HL-60 (cell line): ENCODE measurements around the gene SIVA1.

Experiments
- DNase-seq, 2 experiments: peaks; one replicate each; pipeline ENCODE4 v3.0.0-alpha.2; 2010 to 2020; ENCODE audit warnings: low read depth in 1 of 2, low spot score in 1 of 2
- H3K27ac ChIP-seq: fragments of 250-450 bp; sonication (Bioruptor Pico); replicated peaks from 2 replicates; pipeline ENCODE4 v1.5.1; 2020; ENCODE audit warnings: mild to moderate bottlenecking, moderate library complexity
- H3K27me3 ChIP-seq: fragments of 250-450 bp; sonication (Bioruptor Pico); 2 replicates; pipeline ENCODE4 v1.5.1; 2021; ENCODE audit warnings: mild to moderate bottlenecking, moderate library complexity; ENCODE audit not compliant: insufficient read depth, poor library complexity, severe bottlenecking
- H3K4me3 ChIP-seq: replicated peaks from 2 replicates; pipeline ENCODE4 v1.5.1; 2011; ENCODE audit warnings: mild to moderate bottlenecking, control low read depth, low read length; ENCODE audit not compliant: insufficient read depth
- CTCF ChIP-seq: IDR thresholded peaks from one replicate; pipeline ENCODE4 v1.5.1; 2011; ENCODE audit warnings: low read length, control low read depth, inconsistent platforms; ENCODE audit not compliant: insufficient read depth
- GABPA ChIP-seq: IDR thresholded peaks from 2 replicates; pipeline ENCODE4 v1.6.1; 2012; ENCODE audit warnings: low read depth
- POLR2AphosphoS5 ChIP-seq: IDR thresholded peaks from 2 replicates; pipeline ENCODE4 v1.6.1; 2012; ENCODE audit warnings: low read depth
- SPI1 ChIP-seq: IDR thresholded peaks from 2 replicates; pipeline ENCODE4 v1.6.1; 2012; ENCODE audit warnings: low read depth, mild to moderate bottlenecking, borderline replicate concordance
- TF ChIP-seq, protein P1 (sequence below): IDR thresholded peaks from 2 replicates; pipeline ENCODE4 v1.6.1; 2012; ENCODE audit warnings: low read depth; ENCODE audit not compliant: insufficient replicate concordance

SIVA1 gene

GRCh38 chr14:104756477-104757237 is 3.7 kb downstream of the SIVA1 start:
- TF ChIP-seq, protein P1, sequence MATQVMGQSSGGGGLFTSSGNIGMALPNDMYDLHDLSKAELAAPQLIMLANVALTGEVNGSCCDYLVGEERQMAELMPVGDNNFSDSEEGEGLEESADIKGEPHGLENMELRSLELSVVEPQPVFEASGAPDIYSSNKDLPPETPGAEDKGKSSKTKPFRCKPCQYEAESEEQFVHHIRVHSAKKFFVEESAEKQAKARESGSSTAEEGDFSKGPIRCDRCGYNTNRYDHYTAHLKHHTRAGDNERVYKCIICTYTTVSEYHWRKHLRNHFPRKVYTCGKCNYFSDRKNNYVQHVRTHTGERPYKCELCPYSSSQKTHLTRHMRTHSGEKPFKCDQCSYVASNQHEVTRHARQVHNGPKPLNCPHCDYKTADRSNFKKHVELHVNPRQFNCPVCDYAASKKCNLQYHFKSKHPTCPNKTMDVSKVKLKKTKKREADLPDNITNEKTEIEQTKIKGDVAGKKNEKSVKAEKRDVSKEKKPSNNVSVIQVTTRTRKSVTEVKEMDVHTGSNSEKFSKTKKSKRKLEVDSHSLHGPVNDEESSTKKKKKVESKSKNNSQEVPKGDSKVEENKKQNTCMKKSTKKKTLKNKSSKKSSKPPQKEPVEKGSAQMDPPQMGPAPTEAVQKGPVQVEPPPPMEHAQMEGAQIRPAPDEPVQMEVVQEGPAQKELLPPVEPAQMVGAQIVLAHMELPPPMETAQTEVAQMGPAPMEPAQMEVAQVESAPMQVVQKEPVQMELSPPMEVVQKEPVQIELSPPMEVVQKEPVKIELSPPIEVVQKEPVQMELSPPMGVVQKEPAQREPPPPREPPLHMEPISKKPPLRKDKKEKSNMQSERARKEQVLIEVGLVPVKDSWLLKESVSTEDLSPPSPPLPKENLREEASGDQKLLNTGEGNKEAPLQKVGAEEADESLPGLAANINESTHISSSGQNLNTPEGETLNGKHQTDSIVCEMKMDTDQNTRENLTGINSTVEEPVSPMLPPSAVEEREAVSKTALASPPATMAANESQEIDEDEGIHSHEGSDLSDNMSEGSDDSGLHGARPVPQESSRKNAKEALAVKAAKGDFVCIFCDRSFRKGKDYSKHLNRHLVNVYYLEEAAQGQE: no peak
- TF ChIP-seq POLR2AphosphoS5 (peak; percentile 87), SPI1 (peak; percentile 73)
- peak; percentile 75 to 88 for DNase-seq
- Histone ChIP-seq H3K4me3 (0 out of 2 replicates have a peak overlapping the region, but pooled peaks have one; percentile 10), H3K27ac (peak overlapping the region; percentile 99), H3K27me3 (no peaks in the 10 kb centered on the region)

- H3K27me3 ChIP-seq: no peaks in the 10 kb centered on the region
- no peak for TF ChIP-seq CTCF
- TF ChIP-seq, protein P1: no peak
- TF ChIP-seq GABPA: no peak
- no peak for TF ChIP-seq SPI1
- no peak for TF ChIP-seq POLR2AphosphoS5
- no peak for DNase-seq
- no peak overlapping the region for H3K4me3 ChIP-seq
- peak overlapping the region; percentile 99 for H3K27ac ChIP-seq
These were observed 4.3 kb downstream of the SIVA1 start for GRCh38 chr14:104757238-104757585.

GRCh38 chr14:104757681-104758392 is 4.9 kb downstream of the SIVA1 start:
- H3K27ac ChIP-seq: peak overlapping the region; percentile 99
- no peaks in the 10 kb centered on the region for H3K27me3 ChIP-seq
- no peak for DNase-seq
- TF ChIP-seq CTCF: no peak
- TF ChIP-seq SPI1: peak; percentile 36; the same call in 1 of the 2 replicates
- no peak for TF ChIP-seq GABPA
- no peak overlapping the region for H3K4me3 ChIP-seq

GRCh38 chr14:104758981-104759969 is 6.3 kb downstream of the SIVA1 start:
- no peak for DNase-seq
- Histone ChIP-seq H3K27ac (no peak overlapping the region), H3K27me3 (no peaks in the 10 kb centered on the region), H3K4me3 (no peak overlapping the region)
- no peak for TF ChIP-seq CTCF
- TF ChIP-seq, protein P1: no peak
- TF ChIP-seq POLR2AphosphoS5: no peak; the same call in 1 of the 2 replicates
- no peak for TF ChIP-seq SPI1
- TF ChIP-seq GABPA: no peak
